ENCODE results near the gene AKNA. TPM values are rescaled to one million over a fixed set of nuclear protein-coding genes. Genes with fewer than 3 reads are reported as not detected.
A peak's percentile ranks its signal among the peaks of the same experiment; 100 is the strongest.

AKNA gene
- total RNA-seq, 4 donors from 2014 or later = 34.8 to 63.2 (median 48.6) TPM

DNA sequence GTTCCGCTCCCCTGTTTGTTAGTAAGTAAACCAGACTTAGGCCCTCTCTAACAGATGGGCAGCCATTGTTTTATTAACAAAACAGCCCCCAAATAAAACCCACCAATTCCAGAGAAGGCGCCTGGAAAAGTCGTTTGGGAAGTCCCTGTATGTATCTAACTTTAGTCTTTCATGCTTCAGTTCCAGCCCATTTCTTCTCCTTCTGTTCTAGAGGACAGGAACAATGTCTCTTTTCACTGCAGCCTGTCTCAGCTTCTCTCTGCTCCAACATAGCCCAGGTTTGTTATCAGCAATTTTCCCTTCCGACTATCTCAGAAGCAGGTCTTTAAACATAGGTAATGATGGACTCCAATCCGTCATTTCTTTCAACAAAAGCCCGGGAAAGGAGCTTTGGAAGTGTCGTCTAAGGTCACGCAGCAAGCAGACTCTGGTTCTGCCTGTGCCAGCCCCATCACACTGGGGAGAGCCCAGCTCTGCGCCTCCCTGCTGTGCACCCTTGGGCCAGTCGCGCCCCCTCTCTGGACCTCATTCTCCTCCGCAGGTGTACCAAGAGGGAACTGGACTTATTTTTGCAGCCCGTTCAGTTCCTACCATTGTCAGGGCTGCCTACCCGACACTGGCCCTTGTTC lies 9.6 kb upstream of the AKNA start:
- no peak for DNase-seq
- 14 to 33% methylated on average over 3 to 14 of the region's 14 CpGs for WGBS, 2 donors (ENCODE audit: low coverage in 1 of 2)
- H3K27me3 ChIP-seq = no peaks in the 10 kb centered on the region
- H3K27ac ChIP-seq = peak overlapping the region; percentile 90 to 92 (median 91)
- TF ChIP-seq POLR2AphosphoS5 (IDR thresholded peaks at IDR 0.05) (no peak), CTCF (IDR thresholded peaks at IDR 0.05) (no peak), EP300 (IDR thresholded peaks at IDR 0.05; ENCODE audit: low read depth) (no peak), POLR2A (IDR thresholded peaks at IDR 0.05) (no peak)
- no peaks in the 10 kb centered on the region for H3K9me3 ChIP-seq
- H3K4me1 ChIP-seq = peaks cover 13 to 69% (median 50%) of the 10 kb centered on the region in 4 donors
- peak overlapping the region; percentile 49 to 80 (median 68) for H3K4me3 ChIP-seq
- intact Hi-C loops (cut with DNase I; ENCODE audit: low total_unique reads) = loop anchor here (5.0 to 10.0 kb wide), 2 partner anchors 53 to 635 kb away; no protein-coding TSS in a partner anchor
- in situ Hi-C loops (cut with MboI; ENCODE audit: low pct_ligation_motif_present in 1 of 4, low pct_unique_long_range_greater_than_20kb in 1 of 4, low sequenced_read_pairs in 3 of 4) = no loop called here
- H3K36me3 ChIP-seq = no peaks in the 10 kb centered on the region

DNA sequence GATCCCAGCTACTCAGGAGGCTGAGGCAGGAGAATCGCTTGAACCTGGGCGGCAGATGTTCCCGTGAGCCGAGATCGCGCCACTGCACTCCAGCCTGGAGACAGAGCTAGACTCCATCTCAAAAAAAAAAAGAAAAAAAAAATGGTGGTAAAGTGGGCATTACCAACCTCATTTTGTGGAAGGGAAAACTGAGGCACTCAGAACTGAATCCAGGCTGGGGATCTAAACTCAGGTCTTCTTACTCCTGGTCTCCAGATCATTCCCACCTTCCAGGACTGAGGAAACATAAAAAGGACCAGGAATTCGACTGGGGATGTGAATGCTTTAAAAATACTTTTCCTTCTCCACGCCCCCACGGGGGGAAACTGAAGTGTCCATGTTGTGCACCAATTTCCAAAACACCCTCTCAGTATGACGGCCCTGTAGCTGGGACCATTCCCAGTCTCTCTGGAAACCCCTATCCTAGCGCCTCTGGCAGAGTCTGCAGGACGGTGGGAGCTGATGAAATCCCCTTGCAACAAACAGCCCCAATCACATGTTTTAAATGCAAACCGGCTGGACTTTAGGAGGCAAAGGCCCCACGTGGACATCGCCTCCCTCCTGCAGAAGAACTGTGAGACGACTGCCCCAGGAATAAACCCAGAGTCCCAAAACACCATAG lies 8.9 kb upstream of the AKNA start:
- Histone ChIP-seq H3K9me3 (no peaks in the 10 kb centered on the region), H3K27ac (peak overlapping the region; percentile 90 to 92 (median 91)), H3K4me3 (peak overlapping the region in 2 of 4 donors; percentile 72 to 80), H3K27me3 (no peaks in the 10 kb centered on the region), H3K4me1 (peaks cover 13 to 73% (median 54%) of the 10 kb centered on the region in 4 donors), H3K36me3 (no peaks in the 10 kb centered on the region)
- intact Hi-C loops (cut with DNase I; ENCODE audit: low total_unique reads) (loop anchor here (5.0 to 10.0 kb wide), 2 partner anchors 52 to 636 kb away; no protein-coding TSS in a partner anchor), in situ Hi-C loops (cut with MboI; ENCODE audit: low pct_ligation_motif_present in 1 of 4, low pct_unique_long_range_greater_than_20kb in 1 of 4, low sequenced_read_pairs in 3 of 4) (no loop called here)
- no peak for DNase-seq
- 35 to 61% methylated on average over 7 to 16 of the region's 16 CpGs for WGBS, 2 donors (ENCODE audit: low coverage in 1 of 2)
- TF ChIP-seq CTCF (IDR thresholded peaks at IDR 0.05) = no peak
- TF ChIP-seq EP300 (IDR thresholded peaks at IDR 0.05; ENCODE audit: low read depth) = no peak
- TF ChIP-seq POLR2A (IDR thresholded peaks at IDR 0.05) = no peak
- TF ChIP-seq POLR2AphosphoS5 (IDR thresholded peaks at IDR 0.05) = no peak

- in situ Hi-C loops (cut with MboI; ENCODE audit: low pct_ligation_motif_present in 1 of 4, low pct_unique_long_range_greater_than_20kb in 1 of 4, low sequenced_read_pairs in 3 of 4) = no loop called here
- no peak overlapping the region for H3K4me3 ChIP-seq
- no peaks in the 10 kb centered on the region for H3K9me3 ChIP-seq
- peak overlapping the region; percentile 90 to 92 (median 91) for H3K27ac ChIP-seq
- H3K27me3 ChIP-seq = no peaks in the 10 kb centered on the region
- DNase-seq = no peak
- TF ChIP-seq POLR2A (IDR thresholded peaks at IDR 0.05) (no peak), EP300 (IDR thresholded peaks at IDR 0.05; ENCODE audit: low read depth) (no peak), POLR2AphosphoS5 (IDR thresholded peaks at IDR 0.05) (no peak), CTCF (IDR thresholded peaks at IDR 0.05) (no peak)
- 89% methylated on average over 5 of the region's 5 CpGs; no CpG with 5 or more reads in 1 of the 2 donors for WGBS, 2 donors (ENCODE audit: low coverage in 1 of 2)
- intact Hi-C loops (cut with DNase I; ENCODE audit: low total_unique reads) = loop anchor here (5.0 to 10.0 kb wide), 2 partner anchors 51 to 637 kb away; no protein-coding TSS in a partner anchor
- H3K36me3 ChIP-seq = no peaks in the 10 kb centered on the region
- peaks cover 13 to 71% (median 58%) of the 10 kb centered on the region in 4 donors for H3K4me1 ChIP-seq
Measured at GRCh38 chr9:114395768-114396167, 8.0 kb upstream of the AKNA start.

DNA sequence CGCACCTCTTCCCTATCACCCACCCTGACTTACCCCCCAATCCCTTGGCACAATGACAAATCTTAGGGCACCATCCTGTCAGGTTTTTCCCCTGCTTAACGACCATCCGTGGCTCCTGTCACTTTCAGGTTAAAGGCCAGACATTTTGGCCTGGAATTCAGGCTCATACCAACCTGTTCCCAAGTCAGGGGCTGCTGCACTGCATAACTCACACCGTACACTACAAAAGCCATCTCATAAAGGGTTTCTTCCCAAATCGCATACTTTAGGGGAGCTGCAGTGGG lies 7.5 kb upstream of the AKNA start:
- intact Hi-C loops (cut with DNase I; ENCODE audit: low total_unique reads) = loop anchor here (5.0 to 10.0 kb wide), 2 partner anchors 50 to 637 kb away; no protein-coding TSS in a partner anchor
- Histone ChIP-seq H3K4me1 (peaks cover 13 to 71% (median 61%) of the 10 kb centered on the region in 4 donors), H3K36me3 (no peaks in the 10 kb centered on the region), H3K27ac (peak overlapping the region; percentile 90 to 92 (median 91)), H3K9me3 (no peaks in the 10 kb centered on the region), H3K4me3 (no peak overlapping the region), H3K27me3 (no peaks in the 10 kb centered on the region)
- TF ChIP-seq POLR2A (IDR thresholded peaks at IDR 0.05) = no peak
- no peak for TF ChIP-seq POLR2AphosphoS5 (IDR thresholded peaks at IDR 0.05)
- no peak for TF ChIP-seq CTCF (IDR thresholded peaks at IDR 0.05)
- TF ChIP-seq EP300 (IDR thresholded peaks at IDR 0.05; ENCODE audit: low read depth) = no peak
- 24 to 60% methylated on average over 1 to 5 of the region's 5 CpGs for whole genome bisulfite sequencing, 2 donors (ENCODE audit: low coverage in 1 of 2)
- DNase-seq = no peak
- in situ Hi-C loops (cut with MboI; ENCODE audit: low pct_ligation_motif_present in 1 of 4, low pct_unique_long_range_greater_than_20kb in 1 of 4, low sequenced_read_pairs in 3 of 4) = no loop called here
